GM12865 (cell line): ENCODE measurements around the gene NDUFS6.
"Not testable (repeated sequence)": the region's sequence is repeated elsewhere in the genome, so short reads cannot be mapped to it uniquely, and the experiment has no call there.

ENCODE experiments used
- DNase-seq: peaks from one replicate; pipeline ENCODE4 v3.0.0; 2010; ENCODE audit warnings: low read depth
- H3K4me3 ChIP-seq: 2 replicates; pipeline ENCODE4 v1.5.1; 2011; ENCODE audit warnings: mild to moderate bottlenecking, low read depth, low read length, control low read depth
- TF ChIP-seq, protein P1 (sequence below): IDR thresholded peaks from 2 replicates; pipeline ENCODE4 v1.5.1; 2011; ENCODE audit warnings: low read length, control low read depth, low read depth, inconsistent platforms; ENCODE audit not compliant: insufficient read depth; ENCODE audit errors: missing control alignments

The NDUFS6 gene

DNA sequence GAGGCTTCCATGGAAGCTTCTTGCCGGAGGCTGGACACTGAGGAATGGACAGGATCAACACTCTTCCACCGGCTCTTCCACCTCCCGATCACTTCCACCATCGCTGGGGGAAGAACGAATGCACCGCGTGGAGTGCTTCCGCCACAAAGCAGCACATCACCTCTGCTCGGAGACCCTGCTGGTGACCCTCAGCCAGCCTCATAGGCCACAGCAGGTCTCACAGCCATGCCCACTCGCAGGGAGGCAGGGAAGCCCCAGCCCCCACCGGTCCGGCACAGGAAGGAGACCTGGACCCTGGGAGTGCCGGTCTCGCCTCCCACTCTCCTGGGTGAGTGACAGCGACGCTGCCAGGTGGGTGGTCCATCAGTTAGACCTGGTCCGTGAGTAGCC lies 6.3 kb upstream of the NDUFS6 start:
- TF ChIP-seq, protein P1, sequence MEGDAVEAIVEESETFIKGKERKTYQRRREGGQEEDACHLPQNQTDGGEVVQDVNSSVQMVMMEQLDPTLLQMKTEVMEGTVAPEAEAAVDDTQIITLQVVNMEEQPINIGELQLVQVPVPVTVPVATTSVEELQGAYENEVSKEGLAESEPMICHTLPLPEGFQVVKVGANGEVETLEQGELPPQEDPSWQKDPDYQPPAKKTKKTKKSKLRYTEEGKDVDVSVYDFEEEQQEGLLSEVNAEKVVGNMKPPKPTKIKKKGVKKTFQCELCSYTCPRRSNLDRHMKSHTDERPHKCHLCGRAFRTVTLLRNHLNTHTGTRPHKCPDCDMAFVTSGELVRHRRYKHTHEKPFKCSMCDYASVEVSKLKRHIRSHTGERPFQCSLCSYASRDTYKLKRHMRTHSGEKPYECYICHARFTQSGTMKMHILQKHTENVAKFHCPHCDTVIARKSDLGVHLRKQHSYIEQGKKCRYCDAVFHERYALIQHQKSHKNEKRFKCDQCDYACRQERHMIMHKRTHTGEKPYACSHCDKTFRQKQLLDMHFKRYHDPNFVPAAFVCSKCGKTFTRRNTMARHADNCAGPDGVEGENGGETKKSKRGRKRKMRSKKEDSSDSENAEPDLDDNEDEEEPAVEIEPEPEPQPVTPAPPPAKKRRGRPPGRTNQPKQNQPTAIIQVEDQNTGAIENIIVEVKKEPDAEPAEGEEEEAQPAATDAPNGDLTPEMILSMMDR = no peak
- DNase-seq = no peak
- no peak overlapping the region for H3K4me3 ChIP-seq

DNA sequence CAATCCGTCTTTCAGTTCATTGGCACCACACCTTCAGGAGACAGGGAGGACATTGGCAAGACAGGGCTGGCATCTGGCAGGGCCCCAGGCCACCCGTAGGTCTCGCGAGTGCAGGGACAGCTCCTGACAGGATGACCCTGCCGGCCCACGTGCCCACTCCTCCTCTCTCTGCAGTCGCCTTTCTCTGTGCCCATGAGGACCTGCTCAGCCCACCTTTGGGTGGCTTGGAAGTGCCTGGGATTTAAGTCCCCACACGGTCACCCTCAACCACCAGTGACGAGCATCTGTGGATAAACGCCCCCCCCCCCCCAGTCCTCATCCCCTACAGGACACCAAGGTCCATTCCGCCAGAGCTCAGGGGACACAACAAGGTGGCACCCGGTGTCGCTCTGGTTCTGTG lies 5.7 kb upstream of the NDUFS6 start:
- DNase-seq = no peak
- TF ChIP-seq, protein P1 = no peak
- no peak overlapping the region for H3K4me3 ChIP-seq

DNA sequence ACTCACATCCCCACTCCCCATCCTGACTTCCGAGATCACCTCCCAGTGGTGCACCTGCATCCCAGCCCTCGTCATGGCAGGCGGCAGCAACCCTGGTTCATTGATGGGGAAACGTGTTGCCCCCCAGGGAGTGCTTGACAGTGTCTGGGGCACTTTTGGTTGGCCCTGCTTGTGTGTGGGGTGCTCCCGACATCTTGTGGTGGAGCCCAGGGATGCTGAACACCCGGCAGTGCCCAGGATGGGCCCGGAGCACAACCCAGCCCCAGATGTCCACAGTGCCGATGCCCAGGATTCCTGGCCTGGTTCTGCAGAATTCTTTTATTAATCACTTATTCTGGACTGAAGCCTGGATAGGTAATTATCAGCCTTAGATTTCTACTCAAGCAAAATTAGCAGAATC lies 5.3 kb upstream of the NDUFS6 start:
- H3K4me3 ChIP-seq = no peak overlapping the region
- TF ChIP-seq, protein P1 = no peak
- DNase-seq = no peak

DNA sequence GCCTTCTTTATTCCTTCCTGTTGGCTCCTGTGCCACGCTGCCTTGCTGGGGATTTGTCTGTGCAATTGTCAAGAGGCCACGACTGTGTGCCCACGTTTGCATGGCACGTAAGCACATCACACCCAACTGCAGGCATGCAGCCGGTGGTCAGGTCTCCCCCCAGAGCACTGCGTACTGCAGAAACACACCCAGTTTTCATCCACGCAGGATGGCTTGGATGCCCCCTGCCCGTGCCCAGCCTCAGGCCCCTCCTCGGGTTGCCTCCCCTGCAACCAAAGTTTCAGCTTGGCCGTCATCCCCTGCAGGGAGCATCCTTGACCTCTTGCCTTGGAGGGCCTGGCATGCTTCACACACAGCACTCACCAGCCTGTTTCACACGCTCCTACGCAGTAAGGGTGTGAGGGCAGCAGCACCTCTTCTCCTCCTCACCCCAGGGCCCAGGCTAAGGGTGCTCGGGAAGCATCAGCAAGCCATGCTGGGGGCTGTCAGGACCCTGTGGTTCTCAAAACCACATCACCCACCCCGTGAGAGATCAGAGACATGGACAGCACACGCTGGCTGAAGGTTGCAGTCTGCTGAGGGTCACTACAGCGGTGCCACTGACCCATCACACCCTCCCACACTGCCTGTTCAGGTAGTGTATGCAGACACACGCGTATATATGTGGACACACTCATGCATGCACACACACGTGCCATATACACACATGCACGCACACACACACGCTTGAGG lies 4.7 kb upstream of the NDUFS6 start:
- H3K4me3 ChIP-seq = no peak overlapping the region
- DNase-seq = no peak
- TF ChIP-seq, protein P1 = no peak

DNA sequence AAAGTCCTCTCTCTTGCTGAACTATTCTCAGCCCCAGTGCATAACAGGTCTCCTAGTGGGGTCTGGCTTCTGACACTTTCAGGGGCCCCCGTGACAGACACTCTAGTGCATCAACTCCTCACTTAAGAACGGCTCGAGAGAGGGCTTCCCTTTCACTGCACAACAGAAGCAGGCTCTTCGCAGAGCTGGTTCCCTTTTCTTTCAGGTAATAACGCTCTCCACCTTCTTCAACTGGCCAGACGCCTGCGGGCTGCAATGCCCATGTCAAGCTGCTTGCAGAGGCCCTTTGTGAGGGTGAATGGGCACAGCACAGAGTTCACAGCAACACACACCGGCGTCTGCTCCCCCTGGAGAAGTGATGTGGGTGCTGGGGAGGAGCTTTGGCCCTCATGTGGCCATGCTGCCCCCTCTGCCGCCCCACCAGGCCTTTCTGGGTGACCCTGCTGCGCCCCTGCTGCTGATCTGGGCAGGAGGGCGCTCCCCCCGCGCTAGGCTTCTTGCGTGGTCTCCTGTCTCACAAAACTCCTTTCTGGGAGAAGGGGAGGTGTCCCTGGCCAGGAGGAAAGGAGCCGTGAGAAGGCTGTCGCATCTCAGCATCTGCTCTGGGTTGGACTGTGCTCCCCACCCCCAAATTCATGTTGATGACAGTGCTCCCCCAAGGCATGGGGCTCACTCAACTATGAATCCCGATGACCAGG lies 4.0 kb upstream of the NDUFS6 start:
- H3K4me3 ChIP-seq = no peak overlapping the region
- no peak for DNase-seq
- TF ChIP-seq, protein P1 = no peak

DNA sequence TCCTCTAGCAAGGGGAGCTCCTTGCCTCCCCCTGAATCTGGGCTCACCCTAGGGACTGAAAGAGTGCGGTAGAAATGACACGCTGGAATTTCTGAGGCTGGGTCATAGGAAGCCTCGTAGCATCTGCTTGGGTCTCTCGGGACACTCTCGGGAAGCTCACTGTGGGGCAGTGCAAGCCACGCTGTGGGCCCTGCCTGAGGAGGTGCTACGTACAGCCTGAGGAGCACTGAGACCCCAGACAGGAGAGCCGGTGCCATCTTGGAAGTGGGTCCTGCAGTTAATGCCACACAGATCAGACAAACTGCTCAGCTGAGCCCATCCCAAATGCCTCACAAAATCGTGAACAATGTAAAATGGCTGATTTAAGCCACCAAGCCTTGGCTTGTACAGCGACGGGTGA lies 3.4 kb upstream of the NDUFS6 start:
- TF ChIP-seq, protein P1 = no peak
- no peak for DNase-seq
- H3K4me3 ChIP-seq = no peak overlapping the region

DNA sequence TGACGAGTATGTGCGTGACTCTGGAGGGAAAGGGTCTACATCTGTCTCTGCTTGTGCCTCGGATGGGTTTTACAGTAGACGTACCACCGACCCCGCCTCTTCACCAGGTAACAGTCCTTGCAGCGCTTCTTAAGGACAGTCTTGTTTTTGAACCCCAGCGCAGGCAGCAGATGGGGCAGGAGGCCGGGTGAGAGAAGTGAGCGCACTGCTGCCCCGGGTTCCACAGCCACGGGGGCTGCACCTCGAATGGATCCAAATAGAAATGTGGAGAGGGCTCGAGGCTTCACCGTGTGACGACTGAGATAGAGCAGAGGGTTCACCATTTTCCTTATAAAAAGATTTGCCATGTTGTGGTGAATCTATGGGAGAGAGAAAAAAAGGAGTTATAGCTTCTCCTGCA lies 2.6 kb upstream of the NDUFS6 start:
- peak overlapping the region; percentile 65 for H3K4me3 ChIP-seq

More for the DNA sequence above, 2.6 kb upstream of the NDUFS6 start:
- not testable (repeated sequence) for DNase-seq
